Left ventricle myocardium inferior (tissue), 1 donor: Measurements from ENCODE around the gene FKBP5. TPM values are rescaled to one million over a fixed set of nuclear protein-coding genes. Genes with fewer than 3 reads are reported as not detected.
A peak's percentile ranks its signal among the peaks of the same experiment; 100 is the strongest.

ENCODE experiments used
- DNase-seq: peaks from one replicate; pipeline ENCODE4 v3.0.0-alpha.2; 2020
- H3K27ac ChIP-seq: fragments of 200-600 bp; replicated peaks from 2 replicates; pipeline ENCODE4 v1.8.0; 2021
- H3K27me3 ChIP-seq: fragments of 200-600 bp; 2 replicates; pipeline ENCODE4 v1.8.0; 2021; ENCODE audit warnings: low read depth
- H3K36me3 ChIP-seq: fragments of 200-600 bp; 2 replicates; pipeline ENCODE4 v1.8.0; 2021
- H3K4me1 ChIP-seq: fragments of 200-600 bp; 2 replicates; pipeline ENCODE4 v1.8.0; 2021
- H3K4me3 ChIP-seq: fragments of 200-600 bp; 2 replicates; pipeline ENCODE4 v1.8.0; 2021; ENCODE audit warnings: mild to moderate bottlenecking, moderate library complexity
- H3K9me3 ChIP-seq: fragments of 200-600 bp; replicated peaks from 2 replicates; pipeline ENCODE4 v1.8.0; 2021
- intact Hi-C: fragments of 100-400 bp; cut with micrococcal nuclease; formaldehyde crosslinking; loops from one replicate; pipeline ENCODE4 v1.11.0; 2022
- total RNA-seq: library from RNA; stranded (reverse); fragmentation: NEBNext Ultra II Directional; extraction: Animal tissue kit (Norgen Biotek cat#: 25700); gene quantifications from one replicate; pipeline ENCODE4 v1.2.1, GENCODE V29; 2021
- TF ChIP-seq, protein P1 (sequence below): fragments of 200-600 bp; IDR thresholded peaks from 2 replicates; pipeline ENCODE4 v1.8.0; 2021; ENCODE audit warnings: antibody characterized with exemption, mild to moderate bottlenecking, borderline replicate concordance
- donor health status: DM: no; HTN: yes; CAD: no; lungs with severe emphysema.

Gene FKBP5
- total RNA-seq, 1 donor from 2014 or later = 101 TPM

DNA sequence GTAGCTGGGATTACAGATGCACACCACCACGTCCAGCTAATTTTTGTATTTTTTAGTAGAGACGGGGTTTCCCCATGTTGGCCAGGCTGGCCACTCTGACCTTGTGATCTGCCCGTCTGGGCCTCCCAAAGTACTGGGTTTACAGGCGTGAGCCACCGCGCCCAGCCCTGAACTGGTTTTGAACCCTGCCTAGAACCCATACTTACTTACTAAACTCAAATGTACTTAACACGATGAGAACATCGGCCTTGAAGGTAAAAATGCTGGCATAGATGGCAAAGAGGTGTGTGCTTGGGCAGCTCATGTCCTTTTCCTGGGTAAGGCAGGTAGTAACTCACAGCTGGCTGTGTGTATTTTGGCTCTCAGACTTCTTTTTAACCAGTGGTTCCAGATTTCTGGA is 44.9 kb upstream of the FKBP5 start:
- intact Hi-C loops = no loop called here
- peaks cover 73% of the 10 kb centered on the region for H3K4me1 ChIP-seq
- H3K27ac ChIP-seq = peak overlapping the region; percentile 100
- no peaks in the 10 kb centered on the region for H3K9me3 ChIP-seq
- TF ChIP-seq, protein P1, sequence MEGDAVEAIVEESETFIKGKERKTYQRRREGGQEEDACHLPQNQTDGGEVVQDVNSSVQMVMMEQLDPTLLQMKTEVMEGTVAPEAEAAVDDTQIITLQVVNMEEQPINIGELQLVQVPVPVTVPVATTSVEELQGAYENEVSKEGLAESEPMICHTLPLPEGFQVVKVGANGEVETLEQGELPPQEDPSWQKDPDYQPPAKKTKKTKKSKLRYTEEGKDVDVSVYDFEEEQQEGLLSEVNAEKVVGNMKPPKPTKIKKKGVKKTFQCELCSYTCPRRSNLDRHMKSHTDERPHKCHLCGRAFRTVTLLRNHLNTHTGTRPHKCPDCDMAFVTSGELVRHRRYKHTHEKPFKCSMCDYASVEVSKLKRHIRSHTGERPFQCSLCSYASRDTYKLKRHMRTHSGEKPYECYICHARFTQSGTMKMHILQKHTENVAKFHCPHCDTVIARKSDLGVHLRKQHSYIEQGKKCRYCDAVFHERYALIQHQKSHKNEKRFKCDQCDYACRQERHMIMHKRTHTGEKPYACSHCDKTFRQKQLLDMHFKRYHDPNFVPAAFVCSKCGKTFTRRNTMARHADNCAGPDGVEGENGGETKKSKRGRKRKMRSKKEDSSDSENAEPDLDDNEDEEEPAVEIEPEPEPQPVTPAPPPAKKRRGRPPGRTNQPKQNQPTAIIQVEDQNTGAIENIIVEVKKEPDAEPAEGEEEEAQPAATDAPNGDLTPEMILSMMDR = no peak
- no peaks in the 10 kb centered on the region for H3K36me3 ChIP-seq
- no peak for DNase-seq
- H3K27me3 ChIP-seq = no peaks in the 10 kb centered on the region
- H3K4me3 ChIP-seq = no peak overlapping the region

DNA sequence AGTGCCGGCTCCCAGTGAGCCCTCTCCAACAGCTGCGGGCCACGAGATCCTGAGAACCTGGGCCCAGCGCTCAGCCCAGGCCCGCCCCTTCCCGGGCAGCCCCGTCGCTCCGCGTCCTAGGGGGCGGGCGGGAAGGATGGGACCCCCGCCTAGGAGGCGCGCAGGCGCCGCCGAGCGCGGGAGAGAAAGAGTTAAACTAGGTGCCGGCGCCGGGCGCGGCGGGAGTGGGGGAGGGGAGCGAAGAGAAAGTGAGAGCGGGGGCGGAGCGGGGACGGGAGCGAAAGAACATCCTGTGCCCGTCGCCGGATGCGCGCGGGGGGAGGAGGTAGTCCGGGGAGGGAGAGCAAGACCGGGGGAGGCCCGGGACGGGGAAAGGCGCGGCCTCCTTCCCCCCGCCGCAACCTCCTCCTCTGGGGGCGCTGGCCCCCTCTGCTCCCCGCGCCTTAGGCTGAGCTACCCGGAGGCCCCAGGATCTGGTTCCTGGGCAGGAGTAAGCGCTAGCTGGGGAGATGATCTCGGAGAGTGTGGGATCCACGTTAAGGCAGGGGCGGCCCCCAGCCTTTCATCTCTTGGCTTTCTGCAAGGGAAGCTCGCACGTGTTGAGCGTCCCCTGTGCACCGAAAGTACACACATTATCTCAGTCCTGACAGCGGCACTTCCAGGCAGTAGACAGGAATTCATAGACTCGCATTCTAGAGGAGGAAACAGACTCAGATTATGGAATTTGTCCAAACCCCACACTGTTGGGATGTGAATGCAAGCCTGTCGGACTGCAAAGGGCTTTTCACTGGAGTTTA is 43.2 kb upstream of the FKBP5 start:
- TF ChIP-seq, protein P1 = peak; percentile 46
- peak; percentile 99 for DNase-seq
- Histone ChIP-seq H3K27me3 (no peaks in the 10 kb centered on the region), H3K27ac (peak overlapping the region; percentile 100), H3K36me3 (no peaks in the 10 kb centered on the region), H3K4me1 (peaks cover 78% of the 10 kb centered on the region), H3K9me3 (no peaks in the 10 kb centered on the region), H3K4me3 (peak overlapping the region; percentile 75)
- intact Hi-C loops = no loop called here

DNA sequence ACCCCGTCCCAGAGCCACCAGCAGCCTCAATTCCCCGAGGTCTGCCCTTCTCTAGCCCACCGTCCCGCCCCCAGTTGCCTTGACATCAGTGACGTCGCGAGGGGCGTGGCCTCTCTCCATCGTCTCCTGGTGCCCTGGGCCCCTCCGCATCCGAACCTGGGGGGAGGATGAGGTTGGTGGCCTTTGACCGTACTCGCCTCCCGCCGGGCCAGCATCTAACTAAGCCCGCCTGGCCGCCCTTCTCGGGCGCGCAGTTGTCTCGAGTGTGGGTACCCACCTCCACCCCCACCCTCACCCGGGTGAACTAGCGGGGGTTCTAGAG is 42.7 kb upstream of the FKBP5 start:
- H3K36me3 ChIP-seq = no peaks in the 10 kb centered on the region
- no peaks in the 10 kb centered on the region for H3K27me3 ChIP-seq
- DNase-seq = peak; percentile 99
- intact Hi-C loops = no loop called here
- peak overlapping the region; percentile 100 for H3K27ac ChIP-seq
- peak overlapping the region; percentile 75 for H3K4me3 ChIP-seq
- H3K4me1 ChIP-seq = peaks cover 79% of the 10 kb centered on the region
- TF ChIP-seq, protein P1 = no peak
- H3K9me3 ChIP-seq = no peaks in the 10 kb centered on the region

DNA sequence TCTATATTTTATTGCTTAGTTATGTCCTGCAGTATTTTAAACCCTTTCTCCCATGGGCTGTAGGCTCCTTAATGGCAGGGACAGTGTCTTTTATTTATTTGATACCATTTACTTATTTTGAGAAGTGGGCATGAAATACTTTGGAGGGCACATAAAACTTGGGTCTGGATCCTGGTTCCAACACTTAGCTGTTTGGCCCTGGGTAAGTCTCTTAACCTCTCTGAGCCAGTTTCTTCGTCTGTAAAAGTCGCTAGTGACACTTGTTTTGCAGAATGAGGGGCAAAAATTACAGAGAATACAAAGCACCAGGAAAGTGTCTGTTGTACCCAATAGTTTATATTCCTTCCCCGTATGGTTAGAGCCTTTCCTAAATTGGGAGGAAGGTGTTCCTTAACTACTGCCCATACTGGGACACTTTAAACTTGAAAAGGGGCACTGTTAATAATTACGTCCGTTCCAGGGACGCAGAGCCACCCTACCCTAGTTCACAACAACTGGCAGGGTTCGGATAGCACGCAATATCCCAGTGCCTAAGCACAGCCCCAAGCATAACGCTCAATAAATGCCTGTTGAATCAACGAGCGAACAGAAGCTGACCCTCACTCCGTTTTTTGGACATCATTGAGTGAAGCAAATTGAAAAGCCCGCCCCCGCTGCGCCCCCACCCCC is 42.2 kb upstream of the FKBP5 start:
- no peak for DNase-seq
- intact Hi-C loops = no loop called here
- H3K4me3 ChIP-seq = peak overlapping the region; percentile 75

DNA sequence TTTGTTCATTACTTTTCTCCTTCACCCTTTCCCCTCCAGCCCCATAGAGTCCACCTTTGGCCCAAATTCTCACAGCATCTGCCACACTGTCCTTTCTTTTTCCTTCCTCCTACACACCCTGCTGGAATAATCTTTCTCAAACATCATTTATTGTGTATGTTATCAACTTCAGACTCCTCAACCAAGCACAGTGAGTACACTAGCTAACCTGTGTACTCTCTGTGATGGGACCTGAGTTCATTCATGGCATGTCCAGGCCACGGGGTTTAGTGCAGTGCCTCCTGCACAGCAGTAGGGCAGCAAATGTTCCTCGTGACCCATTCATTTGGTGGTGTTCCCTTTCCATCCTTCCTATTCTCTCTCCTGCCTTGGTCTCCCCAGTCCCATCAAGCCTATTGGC is 41.0 kb upstream of the FKBP5 start:
- DNase-seq = no peak
- no peaks in the 10 kb centered on the region for H3K36me3 ChIP-seq
- H3K4me3 ChIP-seq = no peak overlapping the region
- TF ChIP-seq, protein P1 = no peak
- H3K27ac ChIP-seq = peak overlapping the region; percentile 100
- no peaks in the 10 kb centered on the region for H3K9me3 ChIP-seq
- no peaks in the 10 kb centered on the region for H3K27me3 ChIP-seq
- H3K4me1 ChIP-seq = peaks cover 88% of the 10 kb centered on the region
- intact Hi-C loops = no loop called here

More for the DNA sequence above, 42.2 kb upstream of the FKBP5 start:
- H3K4me1 ChIP-seq = peaks cover 79% of the 10 kb centered on the region
- no peaks in the 10 kb centered on the region for H3K36me3 ChIP-seq
- TF ChIP-seq, protein P1 = no peak
- no peaks in the 10 kb centered on the region for H3K27me3 ChIP-seq
- no peaks in the 10 kb centered on the region for H3K9me3 ChIP-seq
- peak overlapping the region; percentile 100 for H3K27ac ChIP-seq
